GM19467 (cell line): Measurements from ENCODE around the gene ASMTL.
"Not testable (repeated sequence)": the region's sequence is repeated elsewhere in the genome, so short reads cannot be mapped to it uniquely, and the experiment has no call there.

ENCODE experiments used
- ATAC-seq: cut with Tn5 transposase; IDR thresholded peaks from one replicate; pipeline ENCODE4 v1.9.1; 2021; ENCODE audit warnings: mild to moderate bottlenecking, moderate library complexity; ENCODE audit not compliant: unreplicated experiment

ASMTL gene

DNA sequence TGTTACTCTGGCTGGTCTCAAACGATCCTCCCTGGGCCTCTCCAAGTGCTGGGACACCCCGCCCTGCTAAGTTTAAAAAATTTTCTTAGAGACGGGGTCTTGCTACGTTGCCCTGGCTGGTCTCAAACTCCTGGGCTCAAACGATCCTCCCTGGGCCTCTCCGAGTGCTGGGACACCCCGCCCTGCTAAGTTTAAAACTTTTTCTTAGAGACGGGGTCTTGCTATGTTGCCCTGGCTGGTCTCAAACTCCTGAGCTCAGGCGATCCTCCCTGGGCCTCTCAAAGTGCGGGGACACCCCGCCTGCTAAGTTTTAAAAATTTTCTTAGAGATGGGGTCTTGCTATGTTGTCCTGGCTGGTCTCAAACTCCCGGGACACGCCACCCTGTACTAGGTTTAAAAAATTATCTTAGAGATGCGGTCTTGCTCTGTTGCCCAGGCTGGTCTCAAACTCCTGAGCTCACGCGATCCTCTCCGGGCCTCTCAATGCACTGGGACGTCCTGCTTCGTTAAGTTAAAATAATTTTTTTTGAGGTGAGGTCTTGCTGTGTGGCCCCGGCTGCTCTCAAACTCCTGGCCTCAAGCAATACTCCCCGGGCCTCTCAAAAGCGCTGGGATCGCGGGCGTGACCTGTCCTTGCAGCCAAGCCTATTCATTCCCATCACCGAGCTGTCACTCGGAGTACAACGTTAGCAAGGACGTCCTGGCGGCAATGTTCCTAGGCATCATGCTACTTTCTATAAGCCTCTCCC is 61.9 kb downstream of the ASMTL start:
- no peak for ATAC-seq

DNA sequence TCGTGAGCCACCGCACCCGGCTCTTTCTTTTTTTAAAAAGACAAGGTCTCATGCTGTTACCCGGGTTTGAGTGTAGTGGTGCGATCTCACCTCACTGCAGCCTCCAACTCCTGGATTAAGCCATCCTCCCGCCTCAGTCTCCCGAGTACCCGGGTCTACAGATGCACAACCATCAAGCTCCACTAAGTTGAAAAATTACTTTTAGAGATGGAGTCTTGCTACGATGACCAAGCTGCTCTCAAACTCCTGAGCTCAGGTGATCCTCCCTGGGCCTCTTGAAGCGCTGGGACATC is 62.8 kb downstream of the ASMTL start:
- ATAC-seq = no peak

DNA sequence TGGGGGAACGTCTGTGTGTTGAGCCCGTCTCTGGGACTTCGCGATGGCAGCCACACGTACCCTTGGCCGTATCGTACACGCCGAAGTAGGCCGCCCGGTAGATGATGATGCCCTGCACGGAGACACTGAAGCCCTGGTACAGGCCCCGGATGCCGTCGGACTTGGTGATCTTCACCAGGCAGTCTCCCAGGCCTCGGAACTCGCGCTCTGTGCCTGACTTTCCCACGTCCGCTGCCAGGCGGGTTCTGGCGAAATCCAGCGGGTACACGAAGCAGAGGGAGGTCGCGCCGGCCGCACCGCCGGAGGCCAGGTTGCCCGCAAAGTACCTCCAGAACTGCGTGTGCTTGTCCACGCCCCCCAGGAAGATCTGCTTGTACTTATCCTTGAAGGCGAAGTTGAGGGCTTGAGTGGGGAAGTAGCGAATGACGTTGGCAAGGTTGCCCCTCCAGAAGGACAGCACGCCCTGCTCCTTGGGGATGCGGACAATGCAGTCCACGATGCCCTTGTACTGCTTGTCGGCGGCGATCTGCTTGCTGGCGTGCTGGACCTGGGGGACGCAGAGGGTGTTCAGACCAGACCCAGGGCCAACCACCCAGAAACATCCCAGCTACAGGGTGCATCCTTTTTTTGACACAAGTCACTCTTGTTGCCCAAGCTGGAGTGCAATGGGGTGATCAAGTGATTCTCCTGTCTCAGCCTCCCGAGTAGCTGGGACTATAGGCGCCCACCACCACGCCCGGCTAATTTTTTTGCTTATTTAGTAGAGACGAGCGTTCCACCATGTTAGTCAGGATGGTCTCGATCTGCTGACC is 63.3 kb downstream of the ASMTL start:
- no peak for ATAC-seq

DNA sequence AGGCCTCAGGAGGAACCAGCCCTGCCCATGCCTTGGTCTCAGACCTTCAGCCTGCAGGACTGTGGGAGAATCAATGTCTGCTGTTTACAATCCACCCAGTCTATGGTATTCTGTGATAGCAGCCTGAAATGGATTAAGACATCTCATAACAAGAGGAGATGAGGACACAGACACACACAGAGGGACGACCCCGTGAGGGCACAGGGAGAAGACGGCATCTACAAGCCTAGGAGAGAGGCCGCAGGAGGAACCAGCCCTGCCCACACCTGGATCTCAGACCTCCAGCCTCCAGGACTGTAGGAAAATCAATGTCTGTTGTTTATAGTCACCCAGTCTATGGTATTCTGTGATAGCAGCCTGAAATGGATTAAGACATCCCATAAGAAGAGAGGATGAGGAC is 64.1 kb downstream of the ASMTL start:
- ATAC-seq = no peak

DNA sequence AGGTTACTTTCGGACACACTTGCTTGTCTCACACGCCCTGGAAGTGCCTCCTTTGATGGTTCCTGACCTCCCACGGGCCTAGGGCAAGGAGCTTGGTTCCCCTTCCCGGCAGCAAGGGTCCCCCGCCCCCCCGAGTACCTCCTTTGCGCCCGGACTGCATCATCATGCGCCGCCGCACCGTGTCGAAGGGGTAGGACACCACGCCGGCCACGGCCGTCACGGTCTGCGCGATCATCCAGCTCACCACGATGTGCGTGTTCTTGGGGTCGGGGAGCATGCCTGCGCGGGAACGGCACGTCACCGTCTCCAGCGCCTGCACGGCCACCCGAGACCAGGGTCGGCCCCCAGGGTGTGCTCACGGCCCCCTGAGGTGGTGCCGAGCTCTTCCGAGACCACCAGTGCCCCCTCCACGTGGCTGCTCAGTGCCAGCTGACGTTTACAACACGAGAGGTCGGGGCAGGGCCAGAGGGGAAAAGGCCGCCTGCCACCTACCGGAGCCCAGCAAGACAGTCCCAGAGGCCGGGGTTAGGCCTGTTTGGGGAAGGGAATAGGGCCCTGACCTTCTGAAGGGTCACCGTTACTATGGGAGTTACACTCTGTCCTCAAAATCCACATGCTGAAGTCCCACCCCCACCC is 65.5 kb downstream of the ASMTL start:
- ATAC-seq = no peak

DNA sequence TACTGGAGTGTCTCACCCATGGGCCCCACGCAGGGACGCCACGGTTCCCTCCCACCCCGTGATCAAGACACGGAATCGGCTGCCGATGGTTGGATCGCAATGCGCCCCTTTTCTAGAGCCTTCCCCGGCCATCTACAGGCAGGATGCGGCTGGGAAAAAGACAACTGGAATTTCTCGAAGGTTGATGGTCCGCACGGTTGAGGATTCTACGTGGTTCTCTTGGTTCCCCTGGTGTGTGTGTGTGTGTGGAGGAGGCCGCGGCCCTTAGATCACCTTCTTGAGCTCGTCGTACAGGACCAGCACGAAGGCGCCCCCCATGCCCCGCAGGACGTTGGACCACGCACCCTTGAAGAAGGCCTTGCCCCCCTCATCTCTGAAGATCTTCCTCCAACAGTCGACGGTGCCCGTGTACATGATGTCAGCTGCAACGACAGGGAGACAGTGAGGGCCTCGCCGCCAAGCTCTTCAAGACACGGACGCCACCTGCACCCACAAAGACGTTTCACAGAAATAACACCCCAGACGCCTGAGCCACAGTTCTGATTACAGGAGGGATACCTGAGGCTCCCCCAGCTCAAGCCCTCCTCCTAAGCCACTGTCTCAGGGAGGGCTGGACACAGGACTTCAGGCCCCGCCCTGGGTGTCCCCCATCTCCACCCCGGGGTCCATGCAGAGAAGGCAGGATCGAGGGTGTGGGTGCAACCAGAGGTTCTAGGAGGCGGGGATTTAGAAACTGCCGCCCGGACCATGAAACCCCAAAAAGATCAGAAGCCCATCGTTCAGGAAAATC is 66.2 kb downstream of the ASMTL start:
- ATAC-seq = no peak

DNA sequence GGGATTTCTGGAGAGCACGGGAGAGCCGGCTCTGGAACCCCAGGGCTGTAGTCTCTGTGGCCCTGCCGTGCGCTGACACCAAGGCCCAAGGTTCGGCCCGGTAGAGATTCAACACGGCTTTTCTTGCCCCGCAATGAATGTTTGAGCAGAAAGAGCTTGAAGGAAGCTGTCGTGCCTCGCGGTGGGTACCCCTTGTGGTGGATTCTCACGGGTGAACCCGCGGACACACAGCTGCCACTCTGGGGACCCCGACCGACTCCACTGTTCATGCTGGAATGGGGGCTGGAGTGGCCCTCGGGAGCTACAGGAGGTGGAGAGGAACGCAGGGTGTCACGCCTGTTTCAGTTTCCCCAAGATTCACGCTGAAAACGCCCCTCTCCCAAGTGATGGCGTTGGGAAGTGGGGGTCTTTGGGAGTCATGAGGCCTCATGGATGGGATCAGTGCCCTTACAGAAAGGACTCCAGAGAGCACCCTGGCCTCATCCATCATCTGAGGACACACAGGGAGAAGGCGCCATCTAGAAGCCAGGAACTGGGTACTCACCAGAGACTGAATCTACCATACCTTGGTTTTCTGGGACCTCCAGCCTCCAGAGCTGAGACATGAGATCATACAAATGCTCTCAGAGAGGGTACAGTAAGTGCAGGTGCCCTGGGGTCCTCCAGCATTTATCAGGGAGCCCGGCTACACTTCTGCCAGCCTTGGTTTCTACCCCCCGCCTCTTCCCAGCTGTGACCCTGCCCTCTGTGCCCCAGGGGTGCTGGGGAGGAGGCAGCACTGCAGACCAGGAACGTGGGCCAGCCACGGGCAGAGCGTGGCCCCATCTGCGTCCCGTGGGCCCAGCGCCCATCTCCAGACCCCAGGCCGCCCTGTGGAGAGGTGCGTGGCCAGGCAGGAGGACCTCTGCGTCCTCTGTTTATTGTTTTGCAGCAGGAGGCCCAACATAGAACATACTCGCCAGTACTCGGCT is 67.2 kb downstream of the ASMTL start:
- ATAC-seq = no peak

DNA sequence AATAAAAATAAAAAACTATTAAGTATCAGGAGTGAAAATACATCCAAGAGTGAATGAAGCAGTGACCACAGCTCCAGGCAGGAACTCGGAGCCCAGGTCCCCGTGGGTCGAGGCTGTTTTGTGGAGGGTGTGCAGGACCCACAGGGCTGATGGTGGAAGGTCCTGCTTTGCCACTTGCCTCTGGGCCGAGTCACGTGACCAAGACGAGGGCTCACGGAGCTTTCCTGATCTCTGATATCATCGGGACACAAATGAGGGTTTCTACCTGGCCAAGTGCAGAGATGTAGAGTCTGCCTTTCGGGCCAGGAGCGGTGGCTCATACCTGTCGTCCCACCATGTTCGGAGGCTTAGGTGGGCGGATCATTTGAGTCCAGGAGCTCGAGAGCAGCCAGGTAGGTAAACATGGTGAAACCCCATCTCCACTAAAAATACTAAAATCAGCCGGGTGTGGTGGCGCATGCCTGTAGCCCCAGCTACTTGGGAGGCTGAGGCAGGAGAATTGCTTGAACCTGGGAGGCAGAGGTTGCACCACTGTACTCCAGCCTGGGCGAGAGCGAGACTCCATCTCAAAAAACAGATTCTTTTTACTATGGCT is 68.0 kb downstream of the ASMTL start:
- no peak for ATAC-seq

DNA sequence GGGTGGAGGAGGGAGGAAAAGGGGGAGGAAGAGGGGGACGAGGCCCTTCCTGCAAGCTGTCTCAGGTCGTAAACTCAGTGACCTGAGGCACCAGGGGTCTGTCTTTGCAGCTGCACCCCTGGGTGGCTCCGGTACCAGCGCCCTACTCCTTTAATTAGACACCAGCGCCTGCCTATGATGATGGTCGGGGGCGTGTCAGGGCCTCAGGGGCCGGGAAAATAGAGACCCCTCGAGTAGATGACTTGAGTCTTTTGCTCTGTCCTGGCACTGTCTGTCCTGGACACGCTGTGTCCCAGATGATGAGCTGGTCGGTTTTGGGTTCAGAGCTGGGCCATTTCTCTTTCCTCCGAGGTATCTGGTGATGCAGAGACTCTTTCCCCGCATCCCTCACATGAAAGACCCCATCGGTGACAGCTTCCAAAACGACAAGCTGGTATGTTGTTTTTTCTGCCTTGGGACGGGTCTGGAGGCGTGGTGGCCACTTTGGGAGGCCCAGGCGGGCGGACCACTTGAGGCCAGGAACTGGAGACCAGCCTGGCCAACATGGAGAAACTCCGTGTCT is 72.0 kb downstream of the ASMTL start:
- ATAC-seq = no peak

DNA sequence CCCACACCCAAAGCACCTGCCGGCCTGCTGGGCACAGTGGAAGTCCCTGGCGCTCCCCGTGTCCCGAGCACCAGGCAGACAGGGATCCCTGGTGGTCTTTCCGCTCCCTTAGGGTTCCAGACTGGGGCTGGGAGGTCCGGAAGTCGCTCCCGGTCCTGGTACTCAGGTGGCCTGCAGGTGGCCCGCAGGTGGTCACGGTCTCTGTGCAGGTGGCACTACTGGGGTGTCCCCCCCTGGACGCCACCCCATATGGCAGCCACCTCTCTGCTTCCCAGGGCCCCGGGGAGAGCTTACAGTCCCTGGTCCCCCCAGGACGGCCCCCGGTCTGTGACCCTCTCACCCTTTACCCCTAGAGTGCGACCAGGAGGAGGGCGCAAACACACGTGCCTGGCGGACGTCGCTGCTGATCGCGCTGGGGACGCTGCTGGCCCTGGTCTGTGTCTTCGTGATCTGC is 74.4 kb downstream of the ASMTL start:
- no peak for ATAC-seq

DNA sequence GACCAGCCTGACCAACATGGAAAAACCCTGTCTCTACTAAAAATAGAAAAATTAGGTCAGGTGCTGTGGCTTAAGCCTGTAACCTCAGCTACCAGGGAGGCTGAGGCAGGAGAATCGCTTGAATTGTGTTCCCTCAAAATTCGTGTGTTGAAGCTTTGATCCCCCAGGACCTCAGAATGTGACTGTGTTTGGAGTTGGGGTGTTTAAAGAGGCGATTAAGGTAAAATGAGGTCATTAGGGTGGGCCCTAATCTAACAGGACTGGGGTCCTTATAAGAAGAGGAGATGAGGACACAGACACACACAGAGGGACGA is 84.4 kb downstream of the ASMTL start:
- ATAC-seq = no peak

DNA sequence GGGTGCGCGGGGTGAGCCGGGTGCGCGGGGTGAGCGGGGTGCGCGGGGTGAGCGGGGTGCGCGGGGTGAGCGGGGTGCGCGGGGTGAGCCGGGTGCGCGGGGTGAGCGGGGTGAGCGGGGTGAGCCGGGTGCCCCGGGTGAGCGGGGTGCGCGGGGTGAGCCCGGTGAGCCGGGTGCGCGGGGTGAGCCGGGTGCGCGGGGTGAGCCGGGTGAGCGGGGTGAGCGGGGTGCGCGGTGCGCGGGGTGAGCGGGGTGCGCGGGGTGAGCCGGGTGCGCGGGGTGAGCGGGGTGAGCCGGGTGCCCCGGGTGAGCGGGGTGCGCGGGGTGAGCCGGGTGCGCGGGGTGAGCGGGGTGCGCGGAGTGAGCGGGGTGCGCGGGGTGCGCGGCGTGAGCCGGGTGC is 86.3 kb downstream of the ASMTL start:
- not testable (repeated sequence) for ATAC-seq

DNA sequence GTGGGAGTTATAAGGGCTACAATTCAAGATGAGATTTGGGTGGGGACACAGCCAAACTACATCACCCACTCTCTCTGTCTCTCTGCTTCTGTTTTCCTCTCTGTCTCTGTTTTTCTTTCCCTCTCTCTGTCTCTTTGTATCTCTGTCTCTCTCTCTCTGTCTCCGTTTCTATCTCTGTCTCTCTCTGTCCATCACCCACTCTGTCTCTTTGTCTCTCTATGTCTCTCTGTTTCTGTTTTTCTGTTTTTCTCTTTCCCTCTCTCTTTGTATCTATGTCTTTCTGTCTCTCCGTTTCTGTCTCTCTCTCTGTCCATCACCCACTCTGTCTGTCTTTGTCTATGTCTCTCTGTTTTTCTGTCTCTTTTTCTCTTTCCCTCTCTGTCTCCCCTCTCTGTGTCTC is 90.8 kb downstream of the ASMTL start:
- ATAC-seq = no peak

DNA sequence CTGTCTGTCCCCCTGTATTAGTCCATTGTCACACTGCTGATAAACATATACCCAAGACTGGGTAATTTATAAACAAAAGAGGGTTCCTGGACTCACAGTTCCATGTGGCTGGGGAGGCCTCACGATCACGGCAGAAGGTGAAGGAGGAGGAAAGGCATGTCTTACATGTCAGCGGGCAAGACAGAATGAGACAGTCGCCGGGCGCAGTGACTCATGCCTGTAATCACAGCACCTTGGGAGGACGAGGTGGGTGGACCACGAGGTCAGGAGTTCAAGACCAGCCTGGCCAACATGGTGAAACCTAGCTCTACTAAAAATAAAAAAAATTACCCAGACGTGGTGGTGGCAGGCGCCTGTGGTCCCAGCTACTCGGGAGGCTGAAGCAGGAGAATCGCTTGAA is 91.4 kb downstream of the ASMTL start:
- ATAC-seq = no peak

DNA sequence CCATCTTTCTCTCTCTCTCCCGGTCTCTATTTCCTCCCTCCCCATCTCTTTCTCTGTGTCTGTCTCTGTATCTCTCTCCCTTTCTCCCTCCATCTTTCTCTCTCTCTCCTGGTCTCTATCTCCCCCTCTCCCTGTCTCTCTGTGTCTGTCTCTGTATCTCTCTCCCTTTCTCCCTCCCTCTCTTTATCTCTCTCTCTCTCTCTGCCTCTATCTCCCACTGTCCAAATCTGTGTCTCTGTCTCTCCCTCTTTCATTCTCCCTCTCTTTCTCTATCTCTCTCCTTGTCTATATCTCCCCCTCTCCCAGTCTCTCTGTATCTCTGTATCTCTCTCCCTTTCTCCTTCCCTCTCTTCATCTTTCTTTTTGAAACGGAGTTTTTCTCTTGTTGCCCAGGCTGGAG is 92.5 kb downstream of the ASMTL start:
- ATAC-seq = no peak

DNA sequence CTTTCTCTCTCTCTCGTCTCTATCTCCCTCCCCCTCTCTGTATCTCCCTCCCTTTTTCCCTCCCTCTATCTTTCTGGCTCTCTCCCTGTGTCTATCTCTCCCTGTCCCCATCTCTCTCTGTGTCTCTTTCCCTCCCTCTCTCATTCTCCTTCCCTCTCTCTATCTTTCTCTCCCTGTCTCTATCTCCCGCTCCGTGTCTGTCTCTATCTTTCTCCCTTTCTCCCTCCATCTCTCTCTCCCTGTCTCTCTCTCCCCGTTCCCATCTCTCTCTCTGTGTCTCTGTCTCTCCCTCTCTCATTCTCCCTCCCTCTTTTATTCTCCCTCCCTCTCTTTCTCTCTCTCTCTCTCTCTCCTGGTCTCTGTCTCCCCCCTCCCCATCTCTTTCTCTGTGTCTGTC is 93.2 kb downstream of the ASMTL start:
- no peak for ATAC-seq

DNA sequence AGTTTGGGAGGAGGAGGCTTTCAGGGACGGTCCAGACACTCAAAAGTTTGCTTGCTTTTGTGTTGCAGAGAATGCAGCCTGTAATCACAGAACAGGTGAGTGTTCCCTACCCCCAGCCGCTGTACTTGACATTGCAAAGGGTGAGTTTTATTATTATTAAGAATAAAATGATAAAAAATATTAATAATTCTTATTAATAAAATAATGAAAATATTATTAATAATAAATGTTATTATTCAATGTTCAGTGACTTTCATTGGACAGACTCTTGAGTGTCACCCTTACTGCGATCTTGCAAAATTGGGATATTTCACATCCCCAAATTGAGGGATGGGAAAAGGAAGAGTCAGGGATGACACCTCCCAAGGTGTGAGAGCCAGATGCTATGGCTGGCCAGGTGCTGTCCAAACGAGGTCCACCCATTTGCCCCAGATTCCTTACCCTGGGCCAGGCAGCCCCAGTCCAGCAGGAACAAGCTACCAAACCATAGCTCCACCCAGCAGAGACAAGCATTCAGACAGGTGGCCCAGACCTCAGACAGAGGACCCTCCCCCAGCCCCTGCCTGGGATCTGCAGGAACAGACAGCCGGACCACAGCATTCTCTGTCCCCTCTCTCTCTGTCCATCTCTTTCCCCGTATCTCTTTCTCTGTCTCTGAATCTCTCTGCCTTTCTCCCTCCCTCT is 93.8 kb downstream of the ASMTL start:
- ATAC-seq = no peak

DNA sequence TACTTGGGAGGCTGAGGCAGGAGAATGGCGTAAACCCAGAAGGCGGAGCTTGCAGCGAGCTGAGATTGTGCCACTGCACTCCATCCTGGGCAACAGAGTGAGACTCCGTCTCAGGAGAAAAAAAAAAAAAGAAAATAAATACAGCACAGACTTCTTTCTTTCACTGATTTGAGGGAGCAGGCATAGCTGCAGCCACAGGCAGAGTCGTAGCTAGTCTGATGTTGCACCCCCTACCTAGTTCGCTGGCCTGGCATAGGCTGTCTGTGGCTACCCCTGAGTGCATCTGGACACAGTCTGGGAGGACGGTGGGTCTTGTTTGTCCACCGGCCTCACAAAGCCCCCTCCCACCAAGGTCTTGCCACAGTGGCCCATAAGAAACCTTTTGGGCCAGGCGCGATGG is 94.7 kb downstream of the ASMTL start:
- no peak for ATAC-seq
